H1 (cell line): ENCODE measurements around the gene REC8. TPM values are rescaled to one million over a fixed set of nuclear protein-coding genes. Genes with fewer than 3 reads are reported as not detected.

ENCODE experiments used
- CTCF ChIA-PET: fragments of 300-600 bp; sonication (Branson Sonifier 250); formaldehyde crosslinking; loops from one replicate; lab custom pipeline; 2021; ENCODE audit not compliant: partially characterized antibody; lab: Charles Lee
- POLR2A ChIA-PET: fragments of 300-600 bp; sonication (Branson Sonifier 250); formaldehyde crosslinking; loops from one replicate; lab custom pipeline; 2021; ENCODE audit warnings: inconsistent platforms; ENCODE audit not compliant: partially characterized antibody; lab: Charles Lee
- DNase-seq, 2 experiments: peaks; one replicate each; pipeline versions ENCODE4 v3.0.0 to v3.0.0-alpha.2; 2010 to 2022; ENCODE audit warnings: low spot score in 2 of 2, low read depth in 1 of 2, mixed read lengths in 1 of 2
- FAIRE-seq: peaks from 2 replicates; lab custom pipeline; 2011; peaks lifted over from hg19 to GRCh38; lab: Jason Lieb, UNC
- H2AFZ ChIP-seq: 2 replicates; pipeline ENCODE4 v1.8.1; 2012; ENCODE audit warnings: low read length, inconsistent platforms
- H2AK5ac ChIP-seq: 2 replicates; pipeline ENCODE4 v1.6.1; 2013; ENCODE audit warnings: low read depth, low read length
- H2BK120ac ChIP-seq: replicated peaks from 2 replicates; pipeline ENCODE3; 2013; ENCODE audit warnings: low read depth, low read length, inconsistent platforms
- H2BK12ac ChIP-seq: 2 replicates; pipeline ENCODE4 v1.6.1; 2013; ENCODE audit warnings: low read depth, low read length
- H2BK15ac ChIP-seq: 2 replicates; pipeline ENCODE4 v1.6.1; 2013; ENCODE audit warnings: low read length
- H2BK20ac ChIP-seq: 2 replicates; pipeline ENCODE4 v1.6.1; 2013; ENCODE audit warnings: low read length
- H2BK5ac ChIP-seq: 2 replicates; pipeline ENCODE4 v1.6.1; 2013; ENCODE audit warnings: low read depth, low read length
- H3K14ac ChIP-seq: 2 replicates; pipeline ENCODE4 v1.6.1; 2013; ENCODE audit warnings: inconsistent platforms; ENCODE audit not compliant: insufficient read length
- H3K18ac ChIP-seq: 2 replicates; pipeline ENCODE4 v1.6.1; 2013; ENCODE audit warnings: low read length; ENCODE audit errors: extremely low read depth
- H3K23ac ChIP-seq: 2 replicates; pipeline ENCODE4 v1.6.1; 2013; ENCODE audit warnings: inconsistent platforms; ENCODE audit not compliant: insufficient read length
- H3K23me2 ChIP-seq: 2 replicates; pipeline ENCODE4 v1.6.1; 2013; ENCODE audit warnings: low read depth, low read length
- H3K27ac ChIP-seq: 2 replicates; pipeline ENCODE4 v1.6.1; 2011; ENCODE audit warnings: low read depth, low read length, inconsistent platforms
- H3K27me3 ChIP-seq, 4 experiments: replicated peaks in 1 of 4; 1 replicate in 1 of 4; 2 replicates in 3 of 4; pipeline versions ENCODE4 v1.6.1 to v1.8.1; 2011 to 2013; ENCODE audit warnings: low read length in 3 of 4, mild to moderate bottlenecking in 3 of 4, inconsistent platforms in 2 of 4, mixed read lengths in 2 of 4, moderate library complexity in 1 of 4; ENCODE audit not compliant: control insufficient read depth in 3 of 4, insufficient read depth in 3 of 4; ENCODE audit errors: extremely low read depth in 1 of 4
- H3K36me3 ChIP-seq, 4 experiments: 2 replicates each; pipeline versions ENCODE4 v1.6.1 to v1.8.1; 2011 to 2013; ENCODE audit warnings: mild to moderate bottlenecking in 4 of 4, low read length in 3 of 4, moderate library complexity in 2 of 4, control low read depth in 1 of 4, inconsistent platforms in 1 of 4; ENCODE audit not compliant: insufficient read depth in 4 of 4, control insufficient read depth in 2 of 4
- H3K4ac ChIP-seq: replicated peaks from 2 replicates; pipeline ENCODE3; 2013; ENCODE audit warnings: low read length, low read depth, mixed read lengths, inconsistent platforms; ENCODE audit not compliant: insufficient read length
- H3K4me1 ChIP-seq, 4 experiments: replicated peaks in 1 of 4; 1 replicate in 1 of 4; 2 replicates in 3 of 4; pipeline versions ENCODE4 v1.6.1 to v1.8.1; 2011 to 2013; ENCODE audit warnings: low read length in 3 of 4, inconsistent platforms in 2 of 4, mixed read lengths in 1 of 4; ENCODE audit not compliant: insufficient read depth in 4 of 4, control insufficient read depth in 3 of 4
- H3K4me2 ChIP-seq, 2 experiments: 2 replicates each; pipeline versions ENCODE4 v1.6.1 to v1.8.1; 2011 to 2013; ENCODE audit warnings: low read depth in 2 of 2, low read length in 2 of 2, control low read depth in 1 of 2, inconsistent platforms in 1 of 2, mild to moderate bottlenecking in 1 of 2; ENCODE audit not compliant: insufficient read depth in 1 of 2
- H3K4me3 ChIP-seq, 4 experiments: fragments of 200-600, 300-600 bp in 1 of 4; sonication (generic), shearing (Covaris generic), sonication (Bioruptor Twin) in 1 of 4; 2 replicates each; pipeline versions ENCODE4 v1.5.1 to v1.8.1; 2011 to 2016; ENCODE audit warnings: low read length in 4 of 4, low read depth in 3 of 4, control low read depth in 2 of 4, inconsistent platforms in 2 of 4, mild to moderate bottlenecking in 2 of 4, mixed read lengths in 1 of 4, moderate library complexity in 1 of 4; ENCODE audit not compliant: insufficient read depth in 2 of 4; ENCODE audit errors: extremely low read depth in 1 of 4
- H3K56ac ChIP-seq: replicated peaks from 2 replicates; pipeline ENCODE3; 2013; ENCODE audit warnings: low read depth, mild to moderate bottlenecking, mixed read lengths, low read length, inconsistent platforms; ENCODE audit not compliant: insufficient read length
- H3K79me1 ChIP-seq: 2 replicates; pipeline ENCODE4 v1.6.1; 2013; ENCODE audit warnings: low read depth, low read length, control low read depth
- H3K79me2 ChIP-seq, 2 experiments: 2 replicates each; pipeline versions ENCODE4 v1.6.1 to v1.8.1; 2012 to 2013; ENCODE audit warnings: low read length in 2 of 2, mild to moderate bottlenecking in 2 of 2, inconsistent platforms in 1 of 2; ENCODE audit not compliant: insufficient read depth in 2 of 2, control insufficient read depth in 1 of 2
- H3K9ac ChIP-seq, 4 experiments: replicated peaks in 1 of 4; 1 replicate in 1 of 4; 2 replicates in 3 of 4; pipeline versions ENCODE4 v1.6.1 to v1.8.1; 2011 to 2013; ENCODE audit warnings: low read depth in 3 of 4, low read length in 3 of 4, control low read depth in 2 of 4, mild to moderate bottlenecking in 2 of 4, moderate library complexity in 2 of 4, inconsistent platforms in 1 of 4; ENCODE audit errors: extremely low read depth in 1 of 4
- H3K9me3 ChIP-seq, 2 experiments: 2 replicates each; pipeline versions ENCODE4 v1.6.1 to v1.8.1; 2012 to 2013; ENCODE audit warnings: mild to moderate bottlenecking in 2 of 2, moderate library complexity in 2 of 2, control low read depth in 1 of 2, inconsistent platforms in 1 of 2, low read depth in 1 of 2, low read length in 1 of 2, mixed read lengths in 1 of 2; ENCODE audit not compliant: insufficient read depth in 2 of 2
- H4K20me1 ChIP-seq, 2 experiments: replicated peaks in 1 of 2; 2 replicates each; pipeline versions ENCODE3 to v1.8.1; 2011 to 2013; ENCODE audit warnings: inconsistent platforms in 2 of 2, low read length in 2 of 2, mild to moderate bottlenecking in 1 of 2; ENCODE audit not compliant: insufficient read depth in 2 of 2, control insufficient read depth in 1 of 2
- H4K5ac ChIP-seq: 2 replicates; pipeline ENCODE4 v1.6.1; 2013; ENCODE audit warnings: low read length, low read depth, mixed read lengths, inconsistent platforms; ENCODE audit not compliant: insufficient read length
- H4K8ac ChIP-seq: 2 replicates; pipeline ENCODE4 v1.8.0; 2013; ENCODE audit warnings: mild to moderate bottlenecking, moderate library complexity, low read length, inconsistent platforms; ENCODE audit not compliant: insufficient read depth; ENCODE audit errors: extremely low read depth
- H4K91ac ChIP-seq: replicated peaks from 2 replicates; pipeline ENCODE3; 2013; ENCODE audit warnings: low read length, mixed read lengths, inconsistent platforms; ENCODE audit not compliant: insufficient read length
- BACH1 ChIP-seq: IDR thresholded peaks from 2 replicates; pipeline ENCODE4 v1.6.1; 2012; ENCODE audit warnings: low read length, improper control_type of control experiment
- CBX5 ChIP-seq: fragments of 300-800, 300-1000 bp; sonication (generic); IDR thresholded peaks from 2 replicates; pipeline ENCODE4 v1.7.1; 2016; ENCODE audit warnings: antibody characterized with exemption, low read length, low read depth
- CHD1 ChIP-seq: IDR thresholded peaks from 2 replicates; pipeline ENCODE4 v1.6.1; 2012; ENCODE audit warnings: low read depth, low read length, improper control_type of control experiment
- EGR1 ChIP-seq: IDR thresholded peaks from 2 replicates; pipeline ENCODE4 v1.6.1; 2011; ENCODE audit warnings: low read depth, low read length, borderline replicate concordance
- EZH2 ChIP-seq: fragments of 200-600 bp; sonication (generic); IDR thresholded peaks from 2 replicates; pipeline ENCODE4 v1.7.1; 2012; ENCODE audit warnings: low read depth, mild to moderate bottlenecking, moderate library complexity, low read length, inconsistent platforms; ENCODE audit not compliant: severe bottlenecking
- FOSL1 ChIP-seq: IDR thresholded peaks from 2 replicates; pipeline ENCODE4 v1.6.1; 2011; ENCODE audit warnings: mild to moderate bottlenecking, low read depth, low read length, moderate library complexity; ENCODE audit not compliant: insufficient read depth
- GABPA ChIP-seq: IDR thresholded peaks from 2 replicates; pipeline ENCODE4 v1.6.1; 2011; ENCODE audit warnings: mild to moderate bottlenecking, low read length, moderate library complexity, borderline replicate concordance; ENCODE audit not compliant: insufficient read depth
- NRF1 ChIP-seq: IDR thresholded peaks from 2 replicates; pipeline ENCODE4 v1.6.1; 2011; ENCODE audit warnings: mild to moderate bottlenecking, low read depth, low read length, improper control_type of control experiment
- POLR2AphosphoS5 ChIP-seq: IDR thresholded peaks from 2 replicates; pipeline ENCODE4 v1.6.1; 2011; ENCODE audit warnings: low read depth, low read length
- RNF2 ChIP-seq: fragments of 200-900, 300-1000 bp; sonication (generic); IDR thresholded peaks from 2 replicates; pipeline ENCODE4 v1.7.1; 2016; ENCODE audit warnings: borderline replicate concordance, low read depth, mild to moderate bottlenecking, antibody characterized with exemption, low read length; ENCODE audit not compliant: poor library complexity, severe bottlenecking; ENCODE audit errors: missing control alignments
- SP2 ChIP-seq: IDR thresholded peaks from 2 replicates; pipeline ENCODE4 v1.6.1; 2012; ENCODE audit warnings: mild to moderate bottlenecking, low read length, inconsistent platforms
- TEAD4 ChIP-seq: IDR thresholded peaks from 2 replicates; pipeline ENCODE4 v1.6.1; 2012; ENCODE audit warnings: low read depth, low read length, inconsistent platforms, mixed read lengths
- WGBS, 2 experiments: shearing (Covaris generic) in 1 of 2; methylation state at CpG; one replicate each; pipeline versions ENCODE4 v1.1.6 to v1.1.7; 2013 to 2015; ENCODE audit warnings: low lambda C conversion rate in 2 of 2, mixed read lengths in 2 of 2, inconsistent platforms in 1 of 2, low coverage in 1 of 2, missing lambda C conversion rate in 1 of 2; ENCODE audit not compliant: insufficient replicate concordance in 2 of 2, insufficient coverage in 1 of 2, insufficient read length in 1 of 2; ENCODE audit errors: extremely low coverage in 1 of 2, missing lambda C conversion rate in 1 of 2; 5-methylcytosine and 5-hydroxymethylcytosine counted together
- polyA plus RNA-seq, 7 experiments: library from polyadenylated mRNA; depleted of rRNA in 3 of 7; stranded (reverse) in 5 of 7; unstranded in 2 of 7; fragments of >200 nt in 5 of 7; fragments of 200-250 nt in 2 of 7; gene quantifications; 1 replicate in 5 of 7; 2 replicates in 1 of 7; 4 replicates in 1 of 7; pipeline versions ENCODE4 v1.2.1 to v1.2.3, GENCODE V29; 2011 to 2013; ENCODE audit warnings: missing spikeins in 2 of 7, mixed read lengths in 2 of 7
- total RNA-seq: library from RNA; stranded (reverse); fragmentation: NEBNext Ultra II Directional; extraction: Animal tissue kit (Norgen Biotek cat#: 25700); gene quantifications from 2 replicates; pipeline ENCODE4 v1.2.1, GENCODE V29; 2021

Gene REC8
- total and polyA plus RNA-seq, 2 of the 8 experiments (the other 6 are each of a cell fraction or from before 2014, with no cell fraction given) = 9.8 to 28.5 TPM

GRCh38 chr14:24192933-24193332 lies 21.1 kb downstream of the REC8 start:
- H4K20me1 ChIP-seq = peaks cover 0 to under 1% of the 10 kb centered on the region in 2 experiments
- no peaks in the 10 kb centered on the region; the same call in 1 of the 2 replicates for H3K79me1 ChIP-seq
- no peak for DNase-seq
- no peak overlapping the region for H4K91ac ChIP-seq
- H3K4me1 ChIP-seq = peaks cover 0 to 11% (median 3%) of the 10 kb centered on the region in 4 experiments; a peak in 5 of 7 replicates
- H3K56ac ChIP-seq = no peak overlapping the region
- no peak overlapping the region for H4K5ac ChIP-seq
- no peak overlapping the region for H2BK12ac ChIP-seq
- H3K23ac ChIP-seq = no peak overlapping the region
- H3K18ac ChIP-seq = no peak overlapping the region
- H2BK5ac ChIP-seq = no peak overlapping the region
- no peak overlapping the region for H2BK15ac ChIP-seq
- peaks cover 8% of the 10 kb centered on the region for H3K23me2 ChIP-seq
- no peak overlapping the region for H3K4me3 ChIP-seq
- no peak overlapping the region for H3K4ac ChIP-seq
- no peak overlapping the region for H3K14ac ChIP-seq
- peaks cover 0 to 1% of the 10 kb centered on the region in 2 experiments; a peak in 1 of 4 replicates for H3K79me2 ChIP-seq
- H3K9me3 ChIP-seq = no peaks in the 10 kb centered on the region
- no peak overlapping the region for H2AK5ac ChIP-seq
- no peak for FAIRE-seq
- ChIA-PET CTCF (no interaction called here), POLR2A (interaction anchor here (4.3 to 4.7 kb wide), 2 partner anchors 10 to 18 kb away, joined by 58 to 119 read pairs; partner anchors contain the start of genes CHMP4A and MDP1)
- no peak overlapping the region for H3K4me2 ChIP-seq
- no peak overlapping the region for H2AFZ ChIP-seq
- H3K9ac ChIP-seq = no peak overlapping the region
- H3K36me3 ChIP-seq = peaks cover 4 to 6% (median 5%) of the 10 kb centered on the region in 4 experiments; a peak in 6 of 8 replicates
- WGBS, 2 experiments = 96% methylated on average over 15 of the region's 15 CpGs; no CpG with 5 or more reads in 1 of the 2 experiments
- no peaks in the 10 kb centered on the region for H3K27me3 ChIP-seq
- no peak overlapping the region for H2BK20ac ChIP-seq
- no peak overlapping the region for H4K8ac ChIP-seq
- no peak overlapping the region for H3K27ac ChIP-seq
- H2BK120ac ChIP-seq = no peak overlapping the region
- TF ChIP-seq TEAD4 = no peak
- TF ChIP-seq FOSL1 = no peak
- TF ChIP-seq EZH2 = no peak
- TF ChIP-seq GABPA = no peak
- TF ChIP-seq SP2 = no peak
- no peak for TF ChIP-seq RNF2
- TF ChIP-seq POLR2AphosphoS5 = no peak
- TF ChIP-seq NRF1 = no peak
- TF ChIP-seq EGR1 = no peak
- no peak for TF ChIP-seq CHD1
- TF ChIP-seq CBX5 = no peak
- TF ChIP-seq BACH1 = no peak
